IMR-90 (cell line): Measurements from ENCODE around the gene RNF11. TPM values are rescaled to one million over a fixed set of nuclear protein-coding genes. Genes with fewer than 3 reads are reported as not detected.

Experiments
- ATAC-seq: fragments of 200-7000 bp; cut with Tn5 transposase; 2 replicates; pipeline ENCODE4 v1.9.1; 2020; ENCODE audit warnings: low read depth, mild to moderate bottlenecking, moderate library complexity
- BruUV-seq: library from RNA; stranded (reverse); fragments of 400-500 nt; replicated peaks from 2 replicates; lab custom pipeline; 2021; lab: Mats Ljungman, UMichigan
- CTCF ChIA-PET: fragments of 300-600 bp; formaldehyde crosslinking; extraction: SDS; loops from one replicate; lab custom pipeline; 2021; ENCODE audit warnings: antibody characterized with exemption; lab: Yijun Ruan, JAX
- POLR2A ChIA-PET: fragments of 300-600 bp; sonication (Branson Sonifier 250); formaldehyde crosslinking; loops from one replicate; lab custom pipeline; 2022; ENCODE audit warnings: antibody characterized with exemption; ENCODE audit not compliant: unreplicated experiment; lab: Charles Lee
- DNase-seq: peaks from one replicate; pipeline ENCODE4 v3.0.0; 2013
- H2AFZ ChIP-seq: replicated peaks from 2 replicates; pipeline ENCODE3; 2013; ENCODE audit warnings: low read length, mild to moderate bottlenecking; ENCODE audit not compliant: poor library complexity
- H2AK5ac ChIP-seq: 2 replicates; pipeline ENCODE4 v1.6.1; 2013; ENCODE audit warnings: low read depth, low read length, inconsistent platforms
- H2AK9ac ChIP-seq: replicated peaks from 2 replicates; pipeline ENCODE3; 2013; ENCODE audit warnings: mild to moderate bottlenecking, low read depth, low read length, moderate library complexity; ENCODE audit not compliant: poor library complexity
- H2BK120ac ChIP-seq: 2 replicates; pipeline ENCODE4 v1.6.1; 2013; ENCODE audit warnings: low read depth, low read length, inconsistent platforms
- H2BK15ac ChIP-seq: 3 replicates; pipeline ENCODE4 v1.6.1; 2013; ENCODE audit warnings: low read depth, low read length, inconsistent platforms
- H2BK20ac ChIP-seq: 2 replicates; pipeline ENCODE4 v1.6.1; 2013; ENCODE audit warnings: low read depth, mild to moderate bottlenecking, inconsistent platforms, low read length, moderate library complexity
- H2BK5ac ChIP-seq: 2 replicates; pipeline ENCODE4 v1.6.1; 2013; ENCODE audit warnings: mild to moderate bottlenecking, low read depth, low read length, inconsistent platforms; ENCODE audit not compliant: poor library complexity, severe bottlenecking
- H3K14ac ChIP-seq: replicated peaks from 2 replicates; pipeline ENCODE4 v1.6.1; 2013; ENCODE audit warnings: low read depth, low read length, inconsistent platforms
- H3K18ac ChIP-seq: 2 replicates; pipeline ENCODE4 v1.6.1; 2013; ENCODE audit warnings: low read depth, low read length, control low read depth
- H3K23ac ChIP-seq: 2 replicates; pipeline ENCODE4 v1.6.1; 2013; ENCODE audit warnings: low read depth, low read length, inconsistent platforms
- H3K27ac ChIP-seq: 2 replicates; pipeline ENCODE4 v1.5.1; 2013; ENCODE audit warnings: mild to moderate bottlenecking, control low read depth, low read length; ENCODE audit not compliant: insufficient read depth
- H3K27me3 ChIP-seq: 2 replicates; pipeline ENCODE4 v1.6.1; 2013; ENCODE audit warnings: low read length; ENCODE audit not compliant: control insufficient read depth, insufficient read depth
- H3K36me3 ChIP-seq: 2 replicates; pipeline ENCODE4 v1.6.1; 2013; ENCODE audit warnings: low read length, mixed read lengths; ENCODE audit not compliant: control insufficient read depth, insufficient read depth
- H3K4ac ChIP-seq: 2 replicates; pipeline ENCODE4 v1.6.1; 2013; ENCODE audit warnings: low read depth, low read length, inconsistent platforms
- H3K4me1 ChIP-seq: 2 replicates; pipeline ENCODE4 v1.6.1; 2013; ENCODE audit warnings: low read length, mixed read lengths; ENCODE audit not compliant: control insufficient read depth, insufficient read depth
- H3K4me2 ChIP-seq: 2 replicates; pipeline ENCODE4 v1.6.1; 2013; ENCODE audit warnings: low read depth, mild to moderate bottlenecking, control low read depth, low read length, moderate library complexity
- H3K4me3 ChIP-seq: 2 replicates; pipeline ENCODE4 v1.5.1; 2013; ENCODE audit warnings: low read depth, mild to moderate bottlenecking, control low read depth, low read length, moderate library complexity; ENCODE audit not compliant: insufficient read depth
- H3K56ac ChIP-seq: 2 replicates; pipeline ENCODE4 v1.6.1; 2013; ENCODE audit warnings: low read length, inconsistent platforms; ENCODE audit not compliant: insufficient read depth; ENCODE audit errors: extremely low read depth
- H3K79me1 ChIP-seq, 2 experiments: 2 replicates each; pipeline ENCODE4 v1.6.1; 2013; ENCODE audit warnings: low read length in 2 of 2, inconsistent platforms in 1 of 2, low read depth in 1 of 2
- H3K9ac ChIP-seq: 2 replicates; pipeline ENCODE4 v1.6.1; 2013; ENCODE audit warnings: low read depth, low read length, control low read depth
- H3K9me1 ChIP-seq: 2 replicates; pipeline ENCODE4 v1.6.1; 2013; ENCODE audit warnings: low read length, inconsistent platforms; ENCODE audit not compliant: insufficient read depth
- H3K9me3 ChIP-seq: 2 replicates; pipeline ENCODE4 v1.6.1; 2013; ENCODE audit warnings: low read length; ENCODE audit not compliant: control insufficient read depth, insufficient read depth
- H4K20me1 ChIP-seq: 2 replicates; pipeline ENCODE4 v1.6.1; 2013; ENCODE audit warnings: low read length, inconsistent platforms; ENCODE audit not compliant: insufficient read depth
- H4K5ac ChIP-seq: 2 replicates; pipeline ENCODE4 v1.6.1; 2013; ENCODE audit warnings: mild to moderate bottlenecking, low read depth, low read length, control low read depth
- H4K8ac ChIP-seq, 2 experiments: 2 replicates each; pipeline ENCODE4 v1.6.1; 2013; ENCODE audit warnings: low read depth in 2 of 2, low read length in 2 of 2, control low read depth in 1 of 2, inconsistent platforms in 1 of 2
- H4K91ac ChIP-seq: 2 replicates; pipeline ENCODE4 v1.6.1; 2013; ENCODE audit warnings: low read depth, low read length, inconsistent platforms; ENCODE audit not compliant: insufficient read depth
- MAFK ChIP-seq: IDR thresholded peaks from 2 replicates; pipeline ENCODE4 v1.6.1; 2012; ENCODE audit warnings: low read depth, low read length, improper control_type of control experiment
- RAD21 ChIP-seq: IDR thresholded peaks from 2 replicates; pipeline ENCODE4 v1.6.1; 2012; ENCODE audit warnings: low read length, improper control_type of control experiment
- dilution Hi-C: fragments of 300-500 bp; cut with HindIII; formaldehyde crosslinking; loops from one replicate; pipeline ENCODE4 v1.14.3; 2018; ENCODE audit warnings: low sequenced_read_pairs; ENCODE audit not compliant: unreplicated experiment
- in situ Hi-C: fragments of 300-500 bp; cut with MboI; formaldehyde crosslinking; loops from 3 replicates; pipeline ENCODE4 v1.14.3; 2019; ENCODE audit warnings: low sequenced_read_pairs, inconsistent platforms, mixed read lengths
- intact Hi-C: fragments of 100-400 bp; cut with micrococcal nuclease; formaldehyde crosslinking; loops from 2 replicates; pipeline ENCODE4 v1.10.0; 2022
- polyA plus RNA-seq, 3 experiments: library from polyadenylated mRNA; depleted of rRNA; stranded (reverse); fragments of >200 nt; gene quantifications; 2 replicates each; pipeline ENCODE4 v1.2.3, GENCODE V29; 2012; ENCODE audit warnings: low replicate concordance in 1 of 3
- total RNA-seq: library from RNA; depleted of rRNA; stranded (reverse); fragments of >200 nt; gene quantifications from 2 replicates; pipeline ENCODE4 v1.2.3, GENCODE V29; 2012

RNF11 gene
- total and polyA plus RNA-seq, 2 of the 4 experiments (the other 2 are of a cell fraction), result 63.3 to 64.1 TPM

DNA sequence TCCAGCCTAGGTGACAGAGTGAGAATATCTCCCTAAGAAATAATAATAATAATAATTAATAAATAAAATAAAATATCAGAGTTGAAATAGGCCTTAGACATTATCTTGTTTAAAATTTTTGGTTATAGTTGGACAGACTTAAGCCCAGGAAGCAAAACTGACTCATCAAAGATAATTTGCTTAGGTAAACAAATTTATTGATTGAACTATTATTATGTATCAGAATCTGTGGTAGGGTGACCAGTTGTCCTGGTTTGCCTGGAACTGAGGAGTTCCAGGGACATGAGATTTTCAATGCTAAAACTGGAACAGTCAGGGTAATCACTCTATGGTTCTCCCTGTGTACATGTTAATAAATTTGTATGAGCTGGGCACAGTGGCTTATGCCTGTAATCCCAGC lies 47.8 kb upstream of the RNF11 start:
- Histone ChIP-seq H3K9ac (no peak overlapping the region), H3K14ac (no peak overlapping the region), H3K4ac (no peak overlapping the region), H2AFZ (no peak overlapping the region), H3K9me1 (no peaks in the 10 kb centered on the region), H3K36me3 (no peaks in the 10 kb centered on the region), H2BK20ac (no peak overlapping the region), H3K23ac (no peak overlapping the region), H3K27ac (no peak overlapping the region), H2BK15ac (no peak overlapping the region), H4K8ac (no peak overlapping the region), H2BK120ac (no peak overlapping the region), H2AK5ac (no peak overlapping the region), H4K20me1 (no peaks in the 10 kb centered on the region), H3K4me3 (no peak overlapping the region), H3K18ac (no peak overlapping the region), H3K56ac (no peak overlapping the region), H3K79me1 (no peaks in the 10 kb centered on the region), H3K9me3 (no peaks in the 10 kb centered on the region), H3K4me2 (no peak overlapping the region), H2BK5ac (no peak overlapping the region), H4K5ac (no peak overlapping the region), H2AK9ac (no peak overlapping the region), H3K4me1 (no peaks in the 10 kb centered on the region), H4K91ac (no peak overlapping the region), H3K27me3 (peaks cover 3% of the 10 kb centered on the region)
- in situ Hi-C loops (loop anchor here (25.0 kb wide), 1 partner anchor 826 kb away; no protein-coding TSS in a partner anchor), intact Hi-C loops (loop anchor here (2.0 to 5.0 kb wide), 3 partner anchors 101 to 821 kb away; no protein-coding TSS in a partner anchor), dilution Hi-C loops (no loop called here)
- ChIA-PET POLR2A (no interaction called here), CTCF (interaction anchor here (1.1 to 4.1 kb wide), 3 partner anchors 14 to 414 kb away, joined by 3 to 21 read pairs (median 4); no protein-coding TSS in a partner anchor)
- no peak for DNase-seq
- no TSS peak for BruUV-seq
- no peak for TF ChIP-seq RAD21
- peak; percentile 87 for TF ChIP-seq MAFK
- ATAC-seq, result no peak
